22Rv1 (cell line): ENCODE results near the gene CEP152.
"Not testable (repeated sequence)": the region's sequence is repeated elsewhere in the genome, so short reads cannot be mapped to it uniquely, and the experiment has no call there.

ENCODE experiments used
- H3K27ac ChIP-seq: fragments of 450-650 bp; 2 replicates; pipeline ENCODE4 v1.5.1; 2017
- CTCF ChIP-seq: fragments of 450-650 bp; IDR thresholded peaks from 2 replicates; pipeline ENCODE4 v1.5.1; 2017; ENCODE audit warnings: mild to moderate bottlenecking
- ZFX ChIP-seq: fragments of 450-650 bp; IDR thresholded peaks from 2 replicates; pipeline ENCODE4 v1.6.1; 2017; ENCODE audit warnings: antibody characterized with exemption, borderline replicate concordance

CEP152 gene

GRCh38 chr15:48810414-48811324 lies at the start of gene CEP152:
Gene CEP152 (minus strand): TSS chr15:48811069. CDS start chr15:48805649, 5,420 bp downstream.
- TF ChIP-seq CTCF (no peak), ZFX (no peak)
- H3K27ac ChIP-seq: peak within 1 kb of the TSS; percentile 95

GRCh38 chr15:48859426-48859825 lies 48.6 kb upstream of the CEP152 start:
- no peak overlapping the region for H3K27ac ChIP-seq
- TF ChIP-seq CTCF (no peak), ZFX (no peak)

GRCh38 chr15:48858401-48858800 lies 47.5 kb upstream of the CEP152 start:
- no peak for TF ChIP-seq CTCF
- TF ChIP-seq ZFX: no peak
- H3K27ac ChIP-seq: no peak overlapping the region

- H3K27ac ChIP-seq: no peak overlapping the region
- TF ChIP-seq CTCF (no peak), ZFX (no peak)
Observed at GRCh38 chr15:48856942-48857341, 46.1 kb upstream of the CEP152 start.

- H3K27ac ChIP-seq: no peak overlapping the region
- TF ChIP-seq ZFX (no peak), CTCF (peak; percentile 82)
Observed at GRCh38 chr15:48855501-48856440, 44.9 kb upstream of the CEP152 start.

- H3K27ac ChIP-seq: not testable (repeated sequence)
Observed at GRCh38 chr15:48854434-48854833, 43.6 kb upstream of the CEP152 start.

GRCh38 chr15:48851956-48852355 lies 41.1 kb upstream of the CEP152 start:
- TF ChIP-seq ZFX: no peak
- TF ChIP-seq CTCF: no peak

More at GRCh38 chr15:48851956-48852355, 41.1 kb upstream of the CEP152 start:
- H3K27ac ChIP-seq: no peak overlapping the region
